ENCODE measurements around the gene AUP1. TPM values are rescaled to one million over a fixed set of nuclear protein-coding genes. Genes with fewer than 3 reads are reported as not detected.

The AUP1 gene
- total RNA-seq, 2 donors from 2014 or later, result 101 to 124 TPM

GRCh38 chr2:74500578-74500946, 28.9 kb downstream of the AUP1 start:
- no peak for TF ChIP-seq POLR2A (IDR thresholded peaks at IDR 0.05)
- TF ChIP-seq, protein P1, sequence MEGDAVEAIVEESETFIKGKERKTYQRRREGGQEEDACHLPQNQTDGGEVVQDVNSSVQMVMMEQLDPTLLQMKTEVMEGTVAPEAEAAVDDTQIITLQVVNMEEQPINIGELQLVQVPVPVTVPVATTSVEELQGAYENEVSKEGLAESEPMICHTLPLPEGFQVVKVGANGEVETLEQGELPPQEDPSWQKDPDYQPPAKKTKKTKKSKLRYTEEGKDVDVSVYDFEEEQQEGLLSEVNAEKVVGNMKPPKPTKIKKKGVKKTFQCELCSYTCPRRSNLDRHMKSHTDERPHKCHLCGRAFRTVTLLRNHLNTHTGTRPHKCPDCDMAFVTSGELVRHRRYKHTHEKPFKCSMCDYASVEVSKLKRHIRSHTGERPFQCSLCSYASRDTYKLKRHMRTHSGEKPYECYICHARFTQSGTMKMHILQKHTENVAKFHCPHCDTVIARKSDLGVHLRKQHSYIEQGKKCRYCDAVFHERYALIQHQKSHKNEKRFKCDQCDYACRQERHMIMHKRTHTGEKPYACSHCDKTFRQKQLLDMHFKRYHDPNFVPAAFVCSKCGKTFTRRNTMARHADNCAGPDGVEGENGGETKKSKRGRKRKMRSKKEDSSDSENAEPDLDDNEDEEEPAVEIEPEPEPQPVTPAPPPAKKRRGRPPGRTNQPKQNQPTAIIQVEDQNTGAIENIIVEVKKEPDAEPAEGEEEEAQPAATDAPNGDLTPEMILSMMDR (IDR thresholded peaks at IDR 0.05), result no peak
- TF ChIP-seq POLR2AphosphoS5 (IDR thresholded peaks at IDR 0.05), result no peak
- peaks cover 20% of the 10 kb centered on the region for H3K27me3 ChIP-seq (replicated peaks; ENCODE audit: insufficient read depth)

DNA sequence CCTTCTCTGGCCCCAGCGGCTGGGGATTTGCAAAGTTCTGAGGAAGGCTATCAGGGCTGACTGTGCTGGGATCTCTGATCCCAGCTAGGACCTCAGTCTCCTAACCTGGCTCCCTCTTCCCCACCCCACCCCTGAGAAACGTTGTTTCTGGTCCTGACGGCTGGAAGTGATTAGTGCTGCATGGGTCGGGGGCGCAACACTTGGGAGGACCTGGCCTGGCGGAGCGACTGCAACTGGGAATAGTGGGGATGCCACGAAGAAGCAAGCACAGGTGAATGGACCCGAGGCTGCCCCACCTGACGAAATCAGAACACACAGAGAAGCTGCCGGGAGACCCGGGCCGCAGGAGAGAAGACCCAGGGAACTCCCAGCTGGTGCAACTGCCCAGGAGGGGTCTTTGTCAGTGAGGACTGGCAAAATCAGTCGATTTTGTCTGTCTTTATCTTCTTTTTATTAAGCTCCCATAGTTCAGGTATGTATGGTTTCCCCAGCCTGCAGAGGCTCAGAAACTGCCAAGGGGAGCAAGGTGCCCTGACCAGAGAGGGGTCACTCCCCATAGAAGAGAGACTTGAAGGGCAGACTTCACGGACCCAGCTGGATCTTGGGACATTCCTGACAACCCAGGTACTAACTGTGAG, 29.4 kb downstream of the AUP1 start:
- H3K4me1 ChIP-seq (replicated peaks), result no peaks in the 10 kb centered on the region
- no peak for TF ChIP-seq POLR2A (IDR thresholded peaks at IDR 0.05)
- H3K36me3 ChIP-seq, result peaks cover 0 to 4% of the 10 kb centered on the region in 2 donors
- no peak overlapping the region for H3K27ac ChIP-seq
- H3K4me3 ChIP-seq, result no peak overlapping the region
- intact Hi-C loops (cut with DNase I), result no loop called here
- no peaks in the 10 kb centered on the region for H3K9me3 ChIP-seq
- H3K27me3 ChIP-seq (replicated peaks; ENCODE audit: insufficient read depth), result peaks cover 20% of the 10 kb centered on the region
- WGBS, result 66% methylated on average over 15 of the region's 15 CpGs
- no peak for DNase-seq (ENCODE audit: low spot score)

More at GRCh38 chr2:74500578-74500946, 28.9 kb downstream of the AUP1 start:
- no peaks in the 10 kb centered on the region for H3K4me1 ChIP-seq (replicated peaks)
- H3K36me3 ChIP-seq, result peaks cover 0 to 9% of the 10 kb centered on the region in 2 donors
- DNase-seq (ENCODE audit: low spot score), result no peak
- intact Hi-C loops (cut with DNase I), result no loop called here
- no peak overlapping the region for H3K4me3 ChIP-seq
- no peaks in the 10 kb centered on the region for H3K9me3 ChIP-seq
- no peak overlapping the region for H3K27ac ChIP-seq

GRCh38 chr2:74499267-74499939, 30.1 kb downstream of the AUP1 start, which contains the start of gene LBX2:
Gene LBX2, minus strand, starts transcription at chr2:74499603. Its CDS starts 66 bp downstream, at chr2:74499537.
- Histone ChIP-seq H3K9me3 (no peaks in the 10 kb centered on the region), H3K4me3 (peak within 1 kb of the TSS in 1 of 2 donors; percentile 3), H3K4me1 (replicated peaks) (no peaks in the 10 kb centered on the region), H3K27me3 (replicated peaks; ENCODE audit: insufficient read depth) (peaks cover 20% of the 10 kb centered on the region), H3K27ac (no peak within 1 kb of the TSS), H3K36me3 (no peaks in the 10 kb centered on the region)
- no peak for DNase-seq (ENCODE audit: low spot score)
- no peak for TF ChIP-seq POLR2AphosphoS5 (IDR thresholded peaks at IDR 0.05)
- TF ChIP-seq POLR2A (IDR thresholded peaks at IDR 0.05), result no peak
- TF ChIP-seq, protein P1 (IDR thresholded peaks at IDR 0.05), result no peak
- 6% methylated on average over 64 of the region's 65 CpGs for WGBS
- intact Hi-C loops (cut with DNase I), result no loop called here

DNA sequence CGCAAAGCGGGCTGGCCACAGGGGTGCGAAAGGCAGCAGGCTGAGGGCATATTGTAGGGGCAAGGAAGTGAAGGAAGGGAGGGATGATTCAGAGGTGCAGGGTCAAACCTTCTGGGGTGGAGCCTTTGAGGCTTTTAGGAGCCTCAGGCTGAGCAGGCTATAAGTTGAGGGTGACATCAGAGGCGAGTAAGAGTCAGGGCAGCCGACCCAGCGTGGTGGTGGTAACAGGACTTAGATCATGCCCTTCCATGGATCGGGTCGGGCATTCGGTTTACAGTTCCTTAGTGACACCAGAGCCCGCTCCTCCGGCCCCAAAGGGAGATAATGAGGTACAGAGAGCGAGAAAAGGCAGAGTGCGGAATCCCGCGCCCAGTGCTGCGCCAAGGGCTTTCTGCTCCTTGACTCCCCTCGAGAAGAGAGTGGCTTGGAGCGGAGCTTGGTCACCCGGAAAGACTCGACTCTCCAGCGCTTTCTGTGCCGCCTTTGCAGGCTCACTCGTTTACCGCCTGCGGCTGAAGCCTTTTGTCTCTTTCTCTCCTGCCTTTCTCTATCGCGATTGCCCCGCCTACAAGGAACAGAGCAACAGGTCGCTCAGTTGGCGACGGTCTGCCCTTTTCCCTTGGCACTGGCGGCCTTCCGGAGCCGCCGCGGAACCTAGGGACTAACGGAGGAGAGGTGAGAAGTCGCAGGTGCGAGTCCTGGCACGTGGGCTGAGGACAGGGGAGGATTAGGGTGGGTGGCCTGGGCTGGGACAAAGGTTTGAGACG, 30.8 kb downstream of the AUP1 start:
- Histone ChIP-seq H3K36me3 (no peaks in the 10 kb centered on the region), H3K27me3 (replicated peaks; ENCODE audit: insufficient read depth) (peaks cover 20% of the 10 kb centered on the region), H3K4me1 (replicated peaks) (no peaks in the 10 kb centered on the region), H3K9me3 (no peaks in the 10 kb centered on the region), H3K27ac (no peak overlapping the region), H3K4me3 (peak overlapping the region in 1 of 2 donors; percentile 16)
- intact Hi-C loops (cut with DNase I), result no loop called here
- 4% methylated on average over 41 of the region's 41 CpGs for WGBS
- no peak for DNase-seq (ENCODE audit: low spot score)
- no peak for TF ChIP-seq POLR2A (IDR thresholded peaks at IDR 0.05)
- TF ChIP-seq, protein P1 (IDR thresholded peaks at IDR 0.05), result no peak
- no peak for TF ChIP-seq POLR2AphosphoS5 (IDR thresholded peaks at IDR 0.05)

DNA sequence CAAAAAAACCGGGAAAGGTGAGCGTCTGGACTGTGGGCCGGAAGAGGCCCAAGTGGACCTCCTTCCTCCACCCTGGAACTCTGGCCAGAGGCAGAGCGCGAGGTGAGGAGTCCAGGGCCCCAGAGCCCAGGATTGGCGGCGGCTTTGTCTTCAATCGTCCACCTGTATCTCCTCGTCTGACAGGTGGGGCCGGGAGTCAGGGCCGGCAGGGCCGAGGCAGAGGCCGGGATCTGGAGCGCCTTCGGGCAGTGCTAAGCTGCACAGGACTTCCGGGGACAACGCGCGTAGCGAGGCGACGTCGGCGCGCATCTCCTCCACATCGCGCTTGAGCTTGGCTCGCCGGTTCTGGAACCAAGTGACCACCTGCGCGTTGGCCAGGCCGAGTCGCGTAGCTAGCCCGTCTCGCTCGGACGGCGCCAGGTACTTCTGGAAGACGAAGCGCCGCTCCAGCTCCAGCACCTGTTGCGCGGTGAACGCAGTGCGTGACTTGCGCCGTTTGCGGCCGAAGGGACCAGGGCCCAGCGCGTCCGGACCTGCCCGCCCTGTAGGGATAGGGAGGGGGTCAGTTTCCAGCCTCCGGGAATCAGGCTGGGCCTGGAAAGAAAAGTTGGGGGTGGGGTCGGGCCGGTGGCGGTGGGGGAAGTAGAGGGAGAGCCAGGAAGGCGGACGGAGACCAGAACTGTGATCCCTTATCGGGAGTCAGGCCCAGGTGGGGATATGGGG, 31.6 kb downstream of the AUP1 start:
- intact Hi-C loops (cut with DNase I), result no loop called here
- peaks cover 3 to 5% of the 10 kb centered on the region in 2 donors for H3K36me3 ChIP-seq
- TF ChIP-seq POLR2AphosphoS5 (IDR thresholded peaks at IDR 0.05) (no peak), POLR2A (IDR thresholded peaks at IDR 0.05) (no peak)
- TF ChIP-seq, protein P1 (IDR thresholded peaks at IDR 0.05), result no peak
- no peak for DNase-seq (ENCODE audit: low spot score)
- H3K4me1 ChIP-seq (replicated peaks), result no peaks in the 10 kb centered on the region
- WGBS, result 4% methylated on average over 53 of the region's 61 CpGs
- H3K4me3 ChIP-seq, result peak overlapping the region; percentile 3 to 16
- H3K27ac ChIP-seq, result no peak overlapping the region
- no peaks in the 10 kb centered on the region for H3K9me3 ChIP-seq
- H3K27me3 ChIP-seq (replicated peaks; ENCODE audit: insufficient read depth), result peaks cover 18% of the 10 kb centered on the region
